Transverse colon (tissue), 4 donors: Measurements from ENCODE around the gene UBALD2. TPM values are rescaled to one million over a fixed set of nuclear protein-coding genes. Genes with fewer than 3 reads are reported as not detected.
"Not testable (repeated sequence)": the region's sequence is repeated elsewhere in the genome, so short reads cannot be mapped to it uniquely, and the experiment has no call there.

Experiments used
- DNase-seq: peaks from one replicate; pipeline ENCODE4 v3.0.0-alpha.2; 2019
- H3K27ac ChIP-seq, 4 donors: fragments of 200-600 bp; sonication (generic); 2 replicates each; pipeline ENCODE4 v1.5.1; 2016 to 2018; ENCODE audit warnings: inconsistent platforms in 4 of 4
- H3K27me3 ChIP-seq: fragments of 200-600 bp; sonication (generic); 2 replicates; pipeline ENCODE4 v1.5.1; 2017; ENCODE audit warnings: inconsistent platforms
- H3K36me3 ChIP-seq, 4 donors: fragments of 200-600 bp; sonication (generic); 2 replicates each; pipeline ENCODE4 v1.5.1; 2017 to 2019; ENCODE audit warnings: inconsistent platforms in 4 of 4
- H3K4me1 ChIP-seq, 4 donors: fragments of 200-600 bp; sonication (generic); 2 replicates each; pipeline ENCODE4 v1.5.1; 2017 to 2020; ENCODE audit warnings: inconsistent platforms in 4 of 4
- H3K4me3 ChIP-seq, 4 donors: fragments of 200-600 bp; sonication (generic); 1 replicate in 1 of 4; 2 replicates in 3 of 4; pipeline versions ENCODE4 v1.5.1 to v1.6.1; 2017 to 2019; ENCODE audit warnings: inconsistent platforms in 4 of 4
- H3K9me3 ChIP-seq, 2 donors: fragments of 200-600 bp; sonication (generic); 2 replicates each; pipeline ENCODE4 v1.5.1; 2017 to 2019; ENCODE audit warnings: inconsistent platforms in 2 of 2
- EP300 ChIP-seq: sonication (generic); formaldehyde crosslinking; IDR thresholded peaks from one replicate; pipeline ENCODE4 v1.6.1; 2017; ENCODE audit warnings: antibody characterized with exemption, low read depth
- POLR2A ChIP-seq: fragments of 450-650 bp; IDR thresholded peaks from one replicate; pipeline ENCODE4 v1.6.1; 2016; ENCODE audit warnings: antibody characterized with exemption, mild to moderate bottlenecking, moderate library complexity
- POLR2AphosphoS5 ChIP-seq, 3 donors: sonication (generic); formaldehyde crosslinking; IDR thresholded peaks; one replicate each; pipeline ENCODE4 v1.6.1; 2016; ENCODE audit warnings: antibody characterized with exemption in 3 of 3
- WGBS, 2 donors: methylation state at CpG; one replicate each; pipeline ENCODE4 v1.1.5; 2018; ENCODE audit warnings: low coverage in 1 of 2; 5-methylcytosine and 5-hydroxymethylcytosine counted together
- in situ Hi-C, 4 donors: fragments of 200-750 bp; cut with MboI; loops; one replicate each; pipeline versions ENCODE4 v1.15.0 to v1.15.1; 2017; ENCODE audit warnings: low sequenced_read_pairs in 3 of 4, low pct_ligation_motif_present in 1 of 4, low pct_unique_long_range_greater_than_20kb in 1 of 4
- intact Hi-C: fragments of 100-400 bp; cut with DNase I; formaldehyde crosslinking; loops from one replicate; pipeline ENCODE4 v1.15.1; 2023; ENCODE audit warnings: low total_unique reads
- total RNA-seq, 4 donors: library from RNA; depleted of rRNA; stranded (reverse); fragments of >200 nt; gene quantifications; one replicate each; pipeline ENCODE4 v1.1.0, GENCODE V29; 2016
- TF ChIP-seq, protein P1 (sequence below), 5 experiments: fragments of 200-600 bp in 3 of 5; fragments of 450-650 bp in 2 of 5; sonication (generic) in 3 of 5; IDR thresholded peaks; 1 replicate in 2 of 5; 2 replicates in 3 of 5; pipeline ENCODE4 v1.5.1; 2016 to 2017; ENCODE audit warnings: antibody characterized with exemption in 5 of 5, inconsistent platforms in 3 of 5, mild to moderate bottlenecking in 2 of 5, moderate library complexity in 1 of 5

Gene UBALD2
- total RNA-seq, 4 donors from 2014 or later: 25.5 to 51.2 (median 34.5) TPM

DNA sequence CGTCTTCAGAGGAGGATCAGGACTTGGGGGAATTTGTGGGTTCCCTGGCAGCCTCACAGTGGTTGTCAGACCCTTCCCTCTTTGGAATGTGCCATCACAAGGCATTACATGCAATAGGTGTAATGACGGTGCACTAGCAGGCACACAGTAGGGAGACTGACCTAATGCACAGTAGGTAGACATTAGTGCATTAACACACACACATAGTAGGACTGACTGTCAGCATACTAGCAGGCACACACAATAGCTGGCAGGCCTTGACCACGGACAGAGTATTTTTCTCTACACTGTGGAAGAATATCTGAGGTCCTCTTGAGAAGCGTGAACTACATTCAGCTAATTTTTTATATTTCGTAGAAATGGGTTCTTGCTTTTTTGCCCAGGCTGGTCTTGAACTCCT, 10.9 kb upstream of the UBALD2 start:
- TF ChIP-seq, protein P1, sequence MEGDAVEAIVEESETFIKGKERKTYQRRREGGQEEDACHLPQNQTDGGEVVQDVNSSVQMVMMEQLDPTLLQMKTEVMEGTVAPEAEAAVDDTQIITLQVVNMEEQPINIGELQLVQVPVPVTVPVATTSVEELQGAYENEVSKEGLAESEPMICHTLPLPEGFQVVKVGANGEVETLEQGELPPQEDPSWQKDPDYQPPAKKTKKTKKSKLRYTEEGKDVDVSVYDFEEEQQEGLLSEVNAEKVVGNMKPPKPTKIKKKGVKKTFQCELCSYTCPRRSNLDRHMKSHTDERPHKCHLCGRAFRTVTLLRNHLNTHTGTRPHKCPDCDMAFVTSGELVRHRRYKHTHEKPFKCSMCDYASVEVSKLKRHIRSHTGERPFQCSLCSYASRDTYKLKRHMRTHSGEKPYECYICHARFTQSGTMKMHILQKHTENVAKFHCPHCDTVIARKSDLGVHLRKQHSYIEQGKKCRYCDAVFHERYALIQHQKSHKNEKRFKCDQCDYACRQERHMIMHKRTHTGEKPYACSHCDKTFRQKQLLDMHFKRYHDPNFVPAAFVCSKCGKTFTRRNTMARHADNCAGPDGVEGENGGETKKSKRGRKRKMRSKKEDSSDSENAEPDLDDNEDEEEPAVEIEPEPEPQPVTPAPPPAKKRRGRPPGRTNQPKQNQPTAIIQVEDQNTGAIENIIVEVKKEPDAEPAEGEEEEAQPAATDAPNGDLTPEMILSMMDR (IDR thresholded peaks at IDR 0.05): no peak
- WGBS, 2 donors: 89 to 95% methylated on average over 1 to 5 of the region's 5 CpGs
- Histone ChIP-seq H3K9me3 (no peaks in the 10 kb centered on the region), H3K36me3 (no peaks in the 10 kb centered on the region), H3K4me3 (no peak overlapping the region), H3K27me3 (no peaks in the 10 kb centered on the region), H3K27ac (no peak overlapping the region), H3K4me1 (peaks cover 19 to 45% (median 27%) of the 10 kb centered on the region in 4 donors)
- no peak for DNase-seq
- in situ Hi-C loops: no loop called here
- intact Hi-C loops: no loop called here

DNA sequence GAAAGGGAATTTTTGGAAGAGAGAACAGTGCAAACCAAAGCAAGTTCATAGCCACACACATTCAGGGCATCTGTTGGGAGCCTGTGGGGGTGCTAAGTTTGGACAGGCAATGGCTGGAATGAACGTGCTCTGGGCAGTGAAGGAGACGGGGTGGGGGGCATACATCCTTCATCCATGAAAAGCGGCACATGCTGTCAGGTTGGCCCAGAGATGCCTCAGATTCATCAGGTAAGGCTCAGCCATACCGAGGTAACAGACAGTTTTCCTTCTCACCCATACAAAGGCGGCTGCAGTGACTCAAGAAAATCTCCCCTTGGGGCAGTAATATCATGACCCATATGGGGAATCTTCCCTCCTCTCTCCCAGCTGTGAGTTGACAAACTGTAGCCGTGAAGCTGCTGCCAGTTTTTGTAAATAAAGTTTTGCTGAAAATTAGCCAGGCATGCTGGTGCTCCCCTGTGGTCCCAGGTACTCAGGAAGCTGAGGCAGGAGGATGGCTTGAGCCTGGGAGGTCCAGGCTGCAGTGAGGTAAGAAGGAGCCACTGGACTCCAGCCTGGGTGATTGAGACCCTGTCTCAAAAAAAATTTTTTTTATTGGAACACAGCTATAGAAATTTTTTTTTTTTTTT, 9.2 kb upstream of the UBALD2 start:
- H3K9me3 ChIP-seq: no peaks in the 10 kb centered on the region
- 68% methylated on average over 6 of the region's 6 CpGs; no CpG with 5 or more reads in 1 of the 2 donors for WGBS, 2 donors
- intact Hi-C loops (no loop called here), in situ Hi-C loops (no loop called here)
- TF ChIP-seq, protein P1 (IDR thresholded peaks at IDR 0.05): no peak
- TF ChIP-seq EP300 (no peak), POLR2AphosphoS5 (IDR thresholded peaks at IDR 0.05) (no peak)
- no peak overlapping the region for H3K27ac ChIP-seq
- H3K4me1 ChIP-seq: peaks cover 31 to 58% (median 43%) of the 10 kb centered on the region in 4 donors
- no peaks in the 10 kb centered on the region for H3K27me3 ChIP-seq
- peak; percentile 6 for DNase-seq
- no peaks in the 10 kb centered on the region for H3K36me3 ChIP-seq
- no peak overlapping the region for H3K4me3 ChIP-seq

DNA sequence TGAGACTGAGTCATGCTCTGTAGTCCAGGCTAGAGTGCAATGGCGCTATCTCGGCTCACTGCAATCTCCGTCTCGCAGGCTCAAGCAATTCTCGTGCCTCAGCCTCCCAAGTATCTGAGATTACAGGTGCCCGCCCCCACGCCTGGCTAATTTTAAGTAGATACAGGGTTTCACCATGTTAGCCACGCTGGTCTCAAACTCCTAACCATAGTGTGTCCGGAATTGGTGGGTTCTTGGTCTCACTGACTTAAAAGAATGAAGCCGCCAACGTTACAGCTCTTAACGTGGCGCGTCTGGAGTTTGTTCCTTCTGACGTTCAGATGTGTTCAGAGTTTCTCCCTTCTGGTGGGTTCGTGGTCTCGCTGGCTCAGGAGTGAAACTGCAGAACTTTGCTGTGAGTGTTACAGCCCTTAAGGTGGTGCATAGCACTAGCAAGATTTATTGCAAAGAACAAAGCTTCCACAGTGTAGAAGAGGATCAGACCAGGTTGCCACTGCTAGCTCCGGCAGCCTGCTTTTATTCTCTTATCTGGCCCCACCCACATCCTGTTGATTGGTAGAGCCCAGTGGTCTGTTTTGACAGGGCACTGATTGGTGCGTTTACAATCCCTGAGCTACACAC, 8.6 kb upstream of the UBALD2 start:
- peaks cover 31 to 58% (median 45%) of the 10 kb centered on the region in 4 donors for H3K4me1 ChIP-seq
- peak; percentile 48 for TF ChIP-seq POLR2A
- H3K27me3 ChIP-seq, H3K27ac ChIP-seq, H3K36me3 ChIP-seq, in situ Hi-C loops, intact Hi-C loops, H3K4me3 ChIP-seq, H3K9me3 ChIP-seq, DNase-seq: not testable (repeated sequence)
- 76 to 77% methylated on average over 5 to 19 of the region's 19 CpGs for WGBS, 2 donors

DNA sequence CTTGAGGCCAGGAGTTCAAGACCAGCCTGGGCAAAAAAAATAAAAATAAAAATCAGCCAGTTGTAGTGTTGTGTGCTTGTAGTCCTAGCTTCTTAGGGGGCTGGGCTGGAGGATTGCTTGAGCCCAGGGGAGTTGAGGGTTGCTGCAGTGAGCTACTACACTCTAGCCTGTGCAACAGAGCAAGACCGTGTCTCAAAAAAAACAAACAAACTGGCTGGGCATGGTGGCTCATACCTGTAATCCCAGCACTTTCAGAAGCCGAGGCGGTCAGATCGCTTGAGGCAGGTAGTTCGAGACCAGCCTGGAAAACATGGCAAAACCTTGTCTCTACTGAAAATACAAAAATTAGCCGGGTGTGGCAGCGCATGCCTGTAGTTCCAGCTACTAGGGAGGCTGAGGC, 4.9 kb upstream of the UBALD2 start:
- in situ Hi-C loops (no loop called here), intact Hi-C loops (no loop called here)
- no peak for DNase-seq
- H3K36me3 ChIP-seq: no peaks in the 10 kb centered on the region
- peaks cover 36 to 69% (median 57%) of the 10 kb centered on the region in 4 donors for H3K4me1 ChIP-seq
- H3K4me3 ChIP-seq: no peak overlapping the region
- no peaks in the 10 kb centered on the region for H3K9me3 ChIP-seq
- TF ChIP-seq EP300 (no peak), POLR2A (no peak), POLR2AphosphoS5 (IDR thresholded peaks at IDR 0.05) (no peak)
- TF ChIP-seq, protein P1 (IDR thresholded peaks at IDR 0.05): no peak
- 90 to 100% methylated on average over 2 to 7 of the region's 7 CpGs for WGBS, 2 donors
- H3K27ac ChIP-seq: peak overlapping the region; percentile 90 to 98 (median 92)
- no peaks in the 10 kb centered on the region for H3K27me3 ChIP-seq
